Body of pancreas (tissue), 4 donors: ENCODE measurements around the gene RGS10.

Experiments
- CTCF ChIP-seq, 7 experiments: fragments of 450-650 bp in 4 of 7; fragments of 200-600 bp in 3 of 7; sonication (generic) in 3 of 7; IDR thresholded peaks; one replicate each; pipeline ENCODE4 v1.5.1; 2016 to 2019; ENCODE audit warnings: antibody characterized with exemption in 7 of 7
- POLR2A ChIP-seq, 3 donors: fragments of 450-650 bp; IDR thresholded peaks; one replicate each; pipeline ENCODE4 v1.6.1; 2016; ENCODE audit warnings: antibody characterized with exemption in 3 of 3, mild to moderate bottlenecking in 2 of 3

- TF ChIP-seq CTCF (IDR thresholded peaks at IDR 0.05) (no peak), POLR2A (IDR thresholded peaks at IDR 0.05) (no peak)
These were observed 24.3 kb downstream of the RGS10 start for GRCh38 chr10:119518176-119518575.
